BE2C (cell line): ENCODE data around the gene POLD1.

Source experiments
- DNase-seq: peaks from one replicate; pipeline ENCODE4 v3.0.0-alpha.2; 2020
- H3K27me3 ChIP-seq: fragments of 250-450 bp; sonication (Bioruptor Pico); 2 replicates; pipeline ENCODE4 v1.5.1; 2020; ENCODE audit warnings: mild to moderate bottlenecking
- H3K36me3 ChIP-seq: fragments of 250-450 bp; sonication (Bioruptor Pico); 2 replicates; pipeline ENCODE4 v1.5.1; 2020; ENCODE audit warnings: mild to moderate bottlenecking
- H3K4me1 ChIP-seq: fragments of 250-450 bp; sonication (Bioruptor Pico); 2 replicates; pipeline ENCODE4 v1.5.1; 2020
- H3K4me3 ChIP-seq: 2 replicates; pipeline ENCODE4 v1.5.1; 2011; ENCODE audit warnings: low read depth, low read length
- H3K9me3 ChIP-seq: fragments of 250-450 bp; sonication (Bioruptor Pico); 2 replicates; pipeline ENCODE4 v1.5.1; 2020
- TF ChIP-seq, protein P1 (sequence below): IDR thresholded peaks from 2 replicates; pipeline ENCODE4 v1.5.1; 2012; ENCODE audit warnings: mild to moderate bottlenecking, low read depth, low read length

POLD1 gene

DNA sequence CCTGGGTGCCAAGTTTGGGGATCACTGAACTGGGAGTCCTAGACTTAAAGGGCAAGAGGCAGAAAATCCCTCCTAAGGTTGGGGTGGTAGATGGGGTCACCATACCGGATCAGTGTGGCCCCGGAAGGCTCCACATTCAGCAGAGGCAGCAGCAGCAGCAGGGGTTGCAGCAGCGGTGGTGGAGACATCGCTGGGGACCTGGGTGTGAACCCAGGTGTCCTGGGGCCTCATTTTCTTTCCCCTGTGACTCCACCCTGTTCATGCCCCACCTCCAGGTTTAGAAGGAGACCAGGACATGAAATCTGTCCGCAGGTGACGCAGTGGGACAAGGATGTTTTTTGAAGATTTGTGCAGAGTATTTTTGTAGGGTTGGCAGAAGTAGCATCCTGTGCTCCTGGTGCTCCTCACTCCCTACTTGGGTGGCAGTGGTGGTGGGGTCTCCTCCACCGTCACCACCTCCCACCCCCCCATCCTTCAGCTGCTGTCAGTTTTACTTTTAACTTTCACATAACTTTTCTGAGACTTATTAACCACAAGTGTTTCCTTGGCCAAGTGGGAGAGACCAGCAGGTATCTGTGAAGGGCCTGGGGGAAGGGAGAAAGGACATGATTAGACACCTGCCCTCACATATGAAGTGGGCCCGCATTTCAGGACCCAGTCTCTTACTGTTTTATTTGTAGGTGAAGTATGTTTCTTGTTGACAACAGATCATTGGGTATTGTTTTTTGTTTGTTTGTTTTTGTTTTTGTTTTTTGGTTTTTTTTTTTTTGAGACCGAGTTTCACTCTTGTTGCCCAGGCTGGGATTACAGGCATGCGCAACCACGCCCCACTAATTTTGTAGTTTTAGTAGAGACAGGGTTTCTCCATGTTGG is 18.5 kb upstream of the POLD1 start, which contains the start of gene NAPSA:
Gene NAPSA, minus strand, starts transcription at position 206 of the 873 bp plus-strand sequence. Its CDS starts 18 bp downstream, at position 188.
- Histone ChIP-seq H3K27me3 (no peaks in the 10 kb centered on the region), H3K4me1 (no peaks in the 10 kb centered on the region), H3K9me3 (no peaks in the 10 kb centered on the region), H3K4me3 (no peak within 1 kb of the TSS), H3K36me3 (no peaks in the 10 kb centered on the region)
- TF ChIP-seq, protein P1, sequence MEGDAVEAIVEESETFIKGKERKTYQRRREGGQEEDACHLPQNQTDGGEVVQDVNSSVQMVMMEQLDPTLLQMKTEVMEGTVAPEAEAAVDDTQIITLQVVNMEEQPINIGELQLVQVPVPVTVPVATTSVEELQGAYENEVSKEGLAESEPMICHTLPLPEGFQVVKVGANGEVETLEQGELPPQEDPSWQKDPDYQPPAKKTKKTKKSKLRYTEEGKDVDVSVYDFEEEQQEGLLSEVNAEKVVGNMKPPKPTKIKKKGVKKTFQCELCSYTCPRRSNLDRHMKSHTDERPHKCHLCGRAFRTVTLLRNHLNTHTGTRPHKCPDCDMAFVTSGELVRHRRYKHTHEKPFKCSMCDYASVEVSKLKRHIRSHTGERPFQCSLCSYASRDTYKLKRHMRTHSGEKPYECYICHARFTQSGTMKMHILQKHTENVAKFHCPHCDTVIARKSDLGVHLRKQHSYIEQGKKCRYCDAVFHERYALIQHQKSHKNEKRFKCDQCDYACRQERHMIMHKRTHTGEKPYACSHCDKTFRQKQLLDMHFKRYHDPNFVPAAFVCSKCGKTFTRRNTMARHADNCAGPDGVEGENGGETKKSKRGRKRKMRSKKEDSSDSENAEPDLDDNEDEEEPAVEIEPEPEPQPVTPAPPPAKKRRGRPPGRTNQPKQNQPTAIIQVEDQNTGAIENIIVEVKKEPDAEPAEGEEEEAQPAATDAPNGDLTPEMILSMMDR, result no peak
- DNase-seq, result no peak

DNA sequence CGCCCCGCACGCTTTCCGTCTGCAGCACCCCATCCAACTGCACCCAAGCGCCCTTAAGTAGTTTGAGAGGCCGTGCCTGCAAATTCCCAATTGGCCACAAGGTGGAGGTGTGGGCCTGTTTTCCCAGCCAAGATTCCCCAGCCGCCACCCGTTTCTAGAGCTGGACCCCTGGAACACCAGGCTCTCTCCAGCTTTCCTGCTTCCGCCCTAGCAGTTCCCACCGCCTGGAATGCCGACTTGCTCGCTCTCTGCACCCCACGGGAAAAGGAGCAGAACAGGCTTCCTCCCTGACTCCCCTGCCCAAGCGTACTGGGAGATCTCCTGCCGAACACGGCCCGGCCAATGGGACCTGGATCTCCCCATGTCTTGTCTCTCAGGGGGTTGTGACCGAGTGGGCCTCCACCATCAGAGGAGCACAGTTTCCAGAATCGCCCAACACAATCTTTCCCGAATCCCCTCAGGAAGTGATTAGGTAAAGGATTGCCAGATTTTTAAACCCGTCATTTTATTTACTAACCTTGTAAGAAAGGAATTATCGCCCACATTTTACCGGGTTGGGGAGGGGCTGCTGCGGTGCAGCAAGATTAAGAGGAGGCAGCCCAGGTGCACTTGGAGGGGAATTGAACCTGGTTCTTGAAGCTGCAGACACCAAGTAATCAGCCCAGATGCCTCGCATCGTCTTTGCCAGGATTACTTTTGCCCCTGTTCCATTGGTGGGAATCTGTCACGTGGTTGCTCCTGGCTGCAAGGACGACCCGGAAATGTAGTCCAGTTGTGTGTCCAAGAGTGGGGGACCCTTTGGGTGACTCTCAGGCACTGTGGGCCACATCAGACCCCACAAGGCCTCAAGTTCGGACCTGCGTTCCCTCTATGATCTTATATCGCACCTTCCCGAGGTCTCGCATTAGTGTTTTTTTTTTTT is 15.2 kb upstream of the POLD1 start:
- no peaks in the 10 kb centered on the region for H3K4me1 ChIP-seq
- no peaks in the 10 kb centered on the region for H3K9me3 ChIP-seq
- H3K27me3 ChIP-seq, result no peaks in the 10 kb centered on the region
- peak; percentile 88 for DNase-seq
- TF ChIP-seq, protein P1, result peak; percentile 80
- peak overlapping the region; percentile 82 for H3K4me3 ChIP-seq
- no peaks in the 10 kb centered on the region for H3K36me3 ChIP-seq

DNA sequence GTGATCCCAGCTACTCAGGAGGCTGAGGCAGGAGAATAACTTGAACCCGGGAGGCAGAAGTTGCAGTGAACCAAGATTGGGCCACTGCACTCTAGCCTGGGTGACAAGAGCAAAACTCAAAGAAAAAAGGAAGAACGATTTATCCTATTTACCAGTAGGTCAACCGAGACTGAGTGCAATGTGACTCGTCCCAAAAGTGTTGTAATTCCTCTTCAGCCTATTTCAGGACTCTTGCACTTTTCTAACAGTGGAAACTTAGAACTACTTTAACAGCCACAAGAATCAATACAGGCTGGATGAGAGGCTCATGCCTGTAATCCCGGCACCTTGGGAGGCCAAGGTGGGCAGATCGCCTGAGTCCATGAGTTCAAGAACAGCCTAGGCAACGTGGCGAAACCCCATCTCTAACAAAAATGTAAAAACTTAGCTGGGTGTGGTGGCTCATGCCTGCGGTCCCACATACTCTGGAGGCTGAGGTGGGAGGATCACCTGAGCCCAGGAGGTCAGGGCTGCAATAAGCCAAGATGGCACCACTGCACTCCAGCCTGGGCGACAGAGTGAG is 12.2 kb upstream of the POLD1 start:
- no peak overlapping the region for H3K4me3 ChIP-seq
- H3K4me1 ChIP-seq, result no peaks in the 10 kb centered on the region
- TF ChIP-seq, protein P1, result no peak
- H3K36me3 ChIP-seq, result no peaks in the 10 kb centered on the region
- H3K9me3 ChIP-seq, result no peaks in the 10 kb centered on the region
- no peak for DNase-seq
- H3K27me3 ChIP-seq, result no peaks in the 10 kb centered on the region

DNA sequence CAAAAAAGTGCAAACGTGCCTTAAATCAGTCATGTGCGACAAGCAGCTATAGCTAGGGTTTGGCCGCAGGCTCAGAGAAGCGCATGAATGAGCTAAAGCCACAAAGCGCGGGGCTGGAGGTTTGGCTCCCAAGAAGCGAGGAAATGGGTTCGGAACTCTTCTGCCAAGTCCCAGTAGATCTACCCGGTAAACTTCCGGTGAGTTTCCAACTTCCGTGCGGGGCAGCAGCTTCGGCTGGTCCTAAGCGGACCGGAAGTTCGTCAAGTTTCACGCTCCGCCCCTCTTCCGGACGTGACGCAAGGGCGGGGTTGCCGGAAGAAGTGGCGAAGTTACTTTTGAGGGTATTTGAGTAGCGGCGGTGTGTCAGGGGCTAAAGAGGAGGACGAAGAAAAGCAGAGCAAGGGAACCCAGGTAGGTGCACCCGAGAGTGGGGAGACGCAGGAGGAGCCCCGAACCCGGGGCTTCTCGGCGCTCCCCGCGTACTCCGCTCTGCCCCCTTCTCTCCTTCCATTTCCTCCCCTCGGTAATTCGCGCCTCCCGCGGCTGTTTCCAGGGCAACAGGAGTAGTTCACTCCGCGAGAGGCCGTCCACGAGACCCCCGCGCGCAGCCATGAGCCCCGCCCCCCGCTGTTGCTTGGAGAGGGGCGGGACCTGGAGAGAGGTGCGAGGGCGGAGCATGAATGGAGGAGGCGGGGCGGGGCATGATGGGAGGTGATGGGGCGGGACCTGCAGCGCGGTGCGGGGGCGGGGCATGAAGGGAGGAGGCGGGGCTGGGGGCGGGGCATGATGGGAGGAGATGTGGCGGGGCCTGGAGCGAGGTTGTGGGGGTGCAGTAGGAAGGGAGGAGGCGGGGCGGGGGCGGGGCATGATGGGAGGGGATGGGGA is 7.7 kb upstream of the POLD1 start, which contains the start of gene NR1H2:
Gene NR1H2, plus strand, starts transcription at position 292 of the 885 bp plus-strand sequence. CDS start 1,149 bp downstream, outside the sequence.
- TF ChIP-seq, protein P1, result no peak
- H3K27me3 ChIP-seq, result no peaks in the 10 kb centered on the region
- H3K9me3 ChIP-seq, result no peaks in the 10 kb centered on the region
- H3K36me3 ChIP-seq, result peaks cover 27% of the 10 kb centered on the region
- peak; percentile 96 for DNase-seq
- H3K4me1 ChIP-seq, result no peaks in the 10 kb centered on the region
- peak within 1 kb of the TSS; percentile 88 for H3K4me3 ChIP-seq

DNA sequence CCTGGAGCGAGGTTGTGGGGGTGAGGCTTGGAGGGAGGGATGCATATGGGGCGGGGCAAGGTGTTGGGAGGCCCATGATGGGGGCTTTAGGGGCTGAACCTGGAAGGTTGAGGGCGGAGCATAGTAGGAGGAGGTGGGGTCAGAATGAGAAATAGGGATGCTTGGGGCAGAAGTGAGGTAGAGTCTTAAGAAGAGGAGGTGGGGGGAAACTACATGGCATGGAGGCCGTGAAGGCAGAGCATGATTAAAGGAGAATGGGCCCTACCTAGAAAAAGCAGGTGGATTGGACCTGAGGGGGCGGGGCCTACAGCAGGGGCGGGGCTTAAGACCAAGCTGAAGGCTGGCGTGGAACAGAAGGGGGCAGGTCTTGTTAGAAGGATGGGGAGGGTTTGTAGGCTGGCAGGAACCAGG is 7.1 kb upstream of the POLD1 start:
- no peak for DNase-seq

More for the DNA sequence above, 7.1 kb upstream of the POLD1 start:
- H3K9me3 ChIP-seq, result no peaks in the 10 kb centered on the region
- H3K27me3 ChIP-seq, result no peaks in the 10 kb centered on the region
- TF ChIP-seq, protein P1, result no peak
- peak overlapping the region; percentile 16; the same call in 1 of the 2 replicates for H3K4me3 ChIP-seq
- peaks cover 28% of the 10 kb centered on the region for H3K36me3 ChIP-seq
- H3K4me1 ChIP-seq, result no peaks in the 10 kb centered on the region
